Camera-type eye (tissue), 1 donor: Measurements from ENCODE around the gene ECPAS. TPM values are rescaled to one million over a fixed set of nuclear protein-coding genes. Genes with fewer than 3 reads are reported as not detected.

Source experiments
- total RNA-seq: library from RNA; depleted of rRNA; stranded (reverse); fragments of >200 nt; gene quantifications from one replicate; pipeline ENCODE4 v1.2.3, GENCODE V29; 2014

ECPAS gene, protein sequence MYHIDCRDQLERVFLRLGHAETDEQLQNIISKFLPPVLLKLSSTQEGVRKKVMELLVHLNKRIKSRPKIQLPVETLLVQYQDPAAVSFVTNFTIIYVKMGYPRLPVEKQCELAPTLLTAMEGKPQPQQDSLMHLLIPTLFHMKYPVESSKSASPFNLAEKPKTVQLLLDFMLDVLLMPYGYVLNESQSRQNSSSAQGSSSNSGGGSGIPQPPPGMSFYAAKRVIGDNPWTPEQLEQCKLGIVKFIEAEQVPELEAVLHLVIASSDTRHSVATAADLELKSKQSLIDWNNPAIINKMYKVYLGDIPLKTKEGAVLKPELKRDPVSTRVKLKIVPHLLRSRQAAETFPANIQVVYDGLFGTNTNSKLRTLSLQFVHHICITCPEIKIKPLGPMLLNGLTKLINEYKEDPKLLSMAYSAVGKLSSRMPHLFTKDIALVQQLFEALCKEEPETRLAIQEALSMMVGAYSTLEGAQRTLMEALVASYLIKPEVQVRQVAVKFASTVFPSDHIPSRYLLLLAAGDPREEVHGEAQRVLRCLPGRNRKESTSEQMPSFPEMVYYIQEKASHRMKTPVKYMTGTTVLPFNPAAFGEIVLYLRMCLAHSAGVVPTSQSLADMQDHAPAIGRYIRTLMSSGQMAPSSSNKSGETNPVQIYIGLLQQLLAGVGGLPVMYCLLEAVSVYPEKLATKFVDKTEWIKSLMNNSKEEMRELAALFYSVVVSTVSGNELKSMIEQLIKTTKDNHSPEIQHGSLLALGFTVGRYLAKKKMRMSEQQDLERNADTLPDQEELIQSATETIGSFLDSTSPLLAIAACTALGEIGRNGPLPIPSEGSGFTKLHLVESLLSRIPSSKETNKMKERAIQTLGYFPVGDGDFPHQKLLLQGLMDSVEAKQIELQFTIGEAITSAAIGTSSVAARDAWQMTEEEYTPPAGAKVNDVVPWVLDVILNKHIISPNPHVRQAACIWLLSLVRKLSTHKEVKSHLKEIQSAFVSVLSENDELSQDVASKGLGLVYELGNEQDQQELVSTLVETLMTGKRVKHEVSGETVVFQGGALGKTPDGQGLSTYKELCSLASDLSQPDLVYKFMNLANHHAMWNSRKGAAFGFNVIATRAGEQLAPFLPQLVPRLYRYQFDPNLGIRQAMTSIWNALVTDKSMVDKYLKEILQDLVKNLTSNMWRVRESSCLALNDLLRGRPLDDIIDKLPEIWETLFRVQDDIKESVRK (N-terminal part only)
- total RNA-seq, result 83.8 TPM

DNA sequence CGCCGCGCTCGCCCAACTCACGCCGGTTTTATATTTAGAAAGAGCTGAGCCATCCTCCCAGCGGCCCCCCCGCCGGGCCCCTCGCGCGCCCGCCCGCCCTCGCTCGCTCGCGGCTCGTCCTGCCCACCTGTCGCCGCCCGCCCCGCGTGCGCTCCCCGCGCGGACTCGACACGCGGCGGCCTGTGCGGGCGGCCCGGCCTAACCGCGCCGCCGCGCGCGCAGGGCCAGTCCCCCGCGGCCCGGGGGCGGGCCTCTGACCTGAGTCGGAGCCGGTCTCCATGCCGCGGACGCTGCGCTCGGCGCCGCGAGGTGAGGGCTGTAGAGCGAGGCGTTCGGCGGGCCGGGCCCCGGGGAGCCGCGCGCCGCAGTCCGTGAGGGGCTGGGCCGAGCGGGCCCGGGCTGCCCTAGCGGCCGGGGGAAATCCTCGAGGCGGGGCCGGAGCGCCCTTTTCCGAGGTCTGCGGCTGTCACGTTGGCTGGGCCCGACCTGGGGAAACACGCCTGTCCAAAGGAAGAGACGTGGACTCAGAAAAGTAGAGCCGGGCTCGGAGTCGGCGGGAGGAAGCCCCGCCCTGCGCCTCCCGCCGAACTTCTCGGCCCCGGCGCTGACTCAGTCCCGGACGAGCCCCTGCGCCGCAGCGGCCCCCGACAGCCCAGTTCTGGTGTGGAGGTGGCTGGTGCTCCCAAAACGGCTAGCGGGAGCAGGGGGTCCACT, at the start of gene ECPAS:
Gene ECPAS, minus strand, starts transcription at position 526 of the 714 bp plus-strand sequence. CDS start 11,465 bp downstream, outside the sequence.

DNA sequence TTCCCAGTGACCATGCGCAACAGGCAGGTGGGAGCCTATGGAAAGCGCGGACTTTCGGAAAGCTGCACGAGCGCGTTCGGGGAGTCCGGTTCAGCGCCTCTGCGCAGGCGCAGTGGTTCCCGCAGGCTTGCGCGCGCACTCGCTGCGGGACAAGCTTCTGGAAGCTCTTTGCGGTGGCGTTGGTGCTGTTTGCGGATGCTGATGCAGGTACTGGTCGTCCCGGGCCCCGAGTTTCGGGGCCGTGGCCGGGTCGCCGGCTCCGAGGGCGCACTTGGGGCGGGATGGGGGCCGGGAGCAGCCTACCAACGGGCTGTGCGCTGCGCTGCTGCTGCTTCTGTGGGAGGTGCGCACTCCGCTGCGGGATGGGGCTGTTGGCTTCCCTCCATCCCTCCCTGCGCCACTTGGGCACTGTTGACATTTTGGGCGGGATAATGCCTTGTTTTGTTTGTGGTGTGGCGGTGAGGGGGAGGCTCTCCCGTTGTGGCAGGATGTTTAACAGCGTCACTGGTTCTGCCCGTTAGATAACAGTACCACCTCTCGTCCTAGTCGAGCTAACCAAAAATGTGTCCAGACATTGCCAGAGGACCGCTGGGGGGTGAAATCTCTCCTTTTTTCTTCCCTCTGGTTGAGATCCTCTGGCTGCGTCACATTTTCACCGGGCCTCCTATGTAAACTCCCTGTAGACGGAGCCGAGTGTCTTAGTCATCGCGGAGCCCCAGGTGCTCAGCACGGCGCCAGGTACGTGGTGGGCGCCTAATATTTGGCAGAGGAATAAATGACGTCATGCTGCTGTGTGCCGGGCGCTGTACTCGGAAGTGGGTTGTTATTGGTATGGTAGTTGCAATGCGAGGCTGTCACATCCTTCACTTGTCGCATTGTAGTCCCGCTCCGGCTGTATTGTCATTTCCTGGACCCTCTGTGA, 41.1 kb upstream of the ECPAS start, which contains the start of gene ZNF483:
Gene ZNF483, plus strand, starts transcription at position 124 of the 922 bp plus-strand sequence. CDS start 2,217 bp downstream, outside the sequence.

DNA sequence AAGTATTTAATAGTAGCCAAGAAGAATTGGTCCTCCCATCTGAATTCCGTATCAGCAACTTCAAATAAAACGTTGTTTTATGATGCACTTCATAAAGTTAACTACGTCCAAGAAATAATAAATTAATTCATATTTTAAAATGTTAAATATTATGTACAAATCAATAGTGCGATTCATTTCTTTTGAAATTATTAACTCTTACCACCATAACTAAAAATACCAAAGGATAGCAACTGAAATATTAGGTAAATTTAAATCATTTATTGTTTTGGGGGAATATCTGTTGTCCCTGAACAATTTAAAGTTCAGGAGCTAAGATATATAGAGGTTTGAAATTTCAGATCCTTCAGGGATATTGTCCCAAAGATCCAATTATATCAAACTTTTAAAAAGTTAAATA, 154.1 kb downstream of the ECPAS start, which contains the start of gene OR2K2:
Gene OR2K2, minus strand, starts transcription at position 101 of the 400 bp plus-strand sequence. CDS start 1,791 bp downstream, outside the sequence.

Other genes with a start within 250 kb of the ECPAS start
- not detected for gene OR2K2, start 154.2 kb downstream of the ECPAS start, total RNA-seq
- gene ZNF483, start 40.8 kb upstream of the ECPAS start, total RNA-seq, result 52.1 TPM
- 44.8 TPM for gene PTGR1, start 115.3 kb upstream of the ECPAS start, total RNA-seq
- 11.8 TPM for gene DNAJC25, start 147.0 kb upstream of the ECPAS start, total RNA-seq
- 49.9 TPM for gene GNG10, start 177.2 kb upstream of the ECPAS start, total RNA-seq